Progenitor cell of endocrine pancreas (in vitro differentiated cells): ENCODE measurements around the gene SGK2. TPM values are rescaled to one million over a fixed set of nuclear protein-coding genes. Genes with fewer than 3 reads are reported as not detected.

Source experiments
- DNase-seq: peaks from one replicate; pipeline ENCODE4 v3.0.0; 2021; ENCODE audit warnings: low spot score; ENCODE audit not compliant: unreplicated experiment
- H3K27ac Mint-ChIP-seq: 2 replicates; pipeline ENCODE4 v1.8.0; 2021; ENCODE audit warnings: mild to moderate bottlenecking, moderate library complexity, mixed read lengths
- H3K27me3 Mint-ChIP-seq: 2 replicates; pipeline ENCODE4 v1.8.0; 2021; ENCODE audit warnings: mixed read lengths
- H3K36me3 Mint-ChIP-seq: 2 replicates; pipeline ENCODE4 v1.8.0; 2022; ENCODE audit warnings: mixed read lengths; ENCODE audit not compliant: insufficient read depth
- H3K4me1 Mint-ChIP-seq: 2 replicates; pipeline ENCODE4 v1.8.0; 2021; ENCODE audit warnings: low read depth, mixed read lengths
- H3K4me3 Mint-ChIP-seq: 2 replicates; pipeline ENCODE4 v1.8.0; 2021; ENCODE audit warnings: low read depth, mild to moderate bottlenecking, moderate library complexity, mixed read lengths
- H3K9me3 Mint-ChIP-seq: 2 replicates; pipeline ENCODE4 v1.8.0; 2021; ENCODE audit warnings: low read depth, mixed read lengths
- total RNA-seq: library from RNA; stranded (reverse); gene quantifications from 2 replicates; pipeline ENCODE4 v1.2.1, GENCODE V29; 2021
- TF ChIP-seq, protein P1 (sequence below): fragments of 200-600 bp; sonication (generic); IDR thresholded peaks from one replicate; pipeline ENCODE4 v1.5.0; 2021; ENCODE audit warnings: antibody characterized with exemption, mild to moderate bottlenecking; ENCODE audit not compliant: unreplicated experiment

Gene SGK2
- total RNA-seq, 1 donor from 2014 or later, result 8.9 TPM

DNA sequence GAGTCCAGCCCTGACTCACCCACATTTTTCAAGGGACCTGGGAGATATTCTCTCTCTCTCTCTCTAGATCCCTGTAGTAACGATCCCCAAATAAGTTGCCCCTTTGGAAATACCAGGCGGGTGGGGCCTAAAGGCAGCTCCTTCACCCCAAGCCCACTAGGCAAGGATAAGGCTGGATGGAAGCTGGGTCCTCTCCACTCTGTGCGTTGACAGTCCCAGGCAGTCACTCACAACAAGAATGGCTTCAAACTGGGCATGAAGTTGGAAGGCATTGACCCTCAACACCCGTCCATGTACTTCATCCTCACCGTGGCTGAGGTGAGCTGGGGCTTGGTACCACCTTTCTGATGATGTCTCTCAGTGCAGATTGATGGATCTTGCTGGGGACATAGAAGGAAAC lies 29.8 kb upstream of the SGK2 start:
- H3K9me3 Mint-ChIP-seq, result no peaks in the 10 kb centered on the region
- peaks cover 1% of the 10 kb centered on the region for H3K36me3 Mint-ChIP-seq
- H3K4me1 Mint-ChIP-seq, result no peaks in the 10 kb centered on the region

DNA sequence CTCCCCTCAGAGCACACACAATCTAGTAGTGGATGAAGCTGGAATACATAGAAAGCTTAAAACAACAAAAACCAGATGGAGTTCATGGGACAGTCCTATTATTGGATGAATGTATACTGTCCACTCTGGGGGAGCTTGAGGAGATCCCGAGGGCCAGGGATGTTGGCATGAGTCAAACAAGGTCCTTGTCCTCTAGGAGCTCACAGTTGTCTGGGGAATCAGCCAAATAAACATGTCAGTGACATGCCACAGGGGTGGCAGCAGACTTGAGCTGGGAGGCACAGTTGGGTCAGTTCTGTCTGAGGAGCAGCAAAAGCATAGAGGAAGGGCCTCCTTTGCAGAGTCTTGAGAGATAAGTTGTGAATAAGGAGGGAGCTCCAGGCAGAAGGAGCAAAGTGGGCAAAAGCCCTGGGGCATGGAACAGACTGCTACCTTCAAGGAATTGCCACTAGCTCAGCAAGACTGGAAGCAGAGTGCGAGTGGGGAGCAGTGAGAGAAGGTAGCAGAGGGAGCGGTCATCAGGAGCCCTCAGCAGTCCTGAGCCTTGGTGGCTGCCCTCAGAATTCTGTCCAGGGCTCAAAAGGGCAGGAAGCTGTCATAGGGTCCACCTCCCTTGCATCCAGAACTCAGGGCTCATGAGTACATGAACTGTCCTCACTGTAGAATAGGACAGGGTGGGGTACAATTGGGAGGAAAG lies 29.2 kb upstream of the SGK2 start:
- Mint-ChIP-seq H3K9me3 (no peaks in the 10 kb centered on the region), H3K4me3 (no peak overlapping the region), H3K36me3 (no peaks in the 10 kb centered on the region), H3K4me1 (no peaks in the 10 kb centered on the region), H3K27me3 (no peaks in the 10 kb centered on the region), H3K27ac (no peak overlapping the region)
- TF ChIP-seq, protein P1, sequence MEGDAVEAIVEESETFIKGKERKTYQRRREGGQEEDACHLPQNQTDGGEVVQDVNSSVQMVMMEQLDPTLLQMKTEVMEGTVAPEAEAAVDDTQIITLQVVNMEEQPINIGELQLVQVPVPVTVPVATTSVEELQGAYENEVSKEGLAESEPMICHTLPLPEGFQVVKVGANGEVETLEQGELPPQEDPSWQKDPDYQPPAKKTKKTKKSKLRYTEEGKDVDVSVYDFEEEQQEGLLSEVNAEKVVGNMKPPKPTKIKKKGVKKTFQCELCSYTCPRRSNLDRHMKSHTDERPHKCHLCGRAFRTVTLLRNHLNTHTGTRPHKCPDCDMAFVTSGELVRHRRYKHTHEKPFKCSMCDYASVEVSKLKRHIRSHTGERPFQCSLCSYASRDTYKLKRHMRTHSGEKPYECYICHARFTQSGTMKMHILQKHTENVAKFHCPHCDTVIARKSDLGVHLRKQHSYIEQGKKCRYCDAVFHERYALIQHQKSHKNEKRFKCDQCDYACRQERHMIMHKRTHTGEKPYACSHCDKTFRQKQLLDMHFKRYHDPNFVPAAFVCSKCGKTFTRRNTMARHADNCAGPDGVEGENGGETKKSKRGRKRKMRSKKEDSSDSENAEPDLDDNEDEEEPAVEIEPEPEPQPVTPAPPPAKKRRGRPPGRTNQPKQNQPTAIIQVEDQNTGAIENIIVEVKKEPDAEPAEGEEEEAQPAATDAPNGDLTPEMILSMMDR, result no peak
- DNase-seq, result no peak

More for the DNA sequence above, 29.8 kb upstream of the SGK2 start:
- Mint-ChIP-seq H3K4me3 (no peak overlapping the region), H3K27me3 (no peaks in the 10 kb centered on the region), H3K27ac (no peak overlapping the region)
- TF ChIP-seq, protein P1, result no peak
- no peak for DNase-seq

DNA sequence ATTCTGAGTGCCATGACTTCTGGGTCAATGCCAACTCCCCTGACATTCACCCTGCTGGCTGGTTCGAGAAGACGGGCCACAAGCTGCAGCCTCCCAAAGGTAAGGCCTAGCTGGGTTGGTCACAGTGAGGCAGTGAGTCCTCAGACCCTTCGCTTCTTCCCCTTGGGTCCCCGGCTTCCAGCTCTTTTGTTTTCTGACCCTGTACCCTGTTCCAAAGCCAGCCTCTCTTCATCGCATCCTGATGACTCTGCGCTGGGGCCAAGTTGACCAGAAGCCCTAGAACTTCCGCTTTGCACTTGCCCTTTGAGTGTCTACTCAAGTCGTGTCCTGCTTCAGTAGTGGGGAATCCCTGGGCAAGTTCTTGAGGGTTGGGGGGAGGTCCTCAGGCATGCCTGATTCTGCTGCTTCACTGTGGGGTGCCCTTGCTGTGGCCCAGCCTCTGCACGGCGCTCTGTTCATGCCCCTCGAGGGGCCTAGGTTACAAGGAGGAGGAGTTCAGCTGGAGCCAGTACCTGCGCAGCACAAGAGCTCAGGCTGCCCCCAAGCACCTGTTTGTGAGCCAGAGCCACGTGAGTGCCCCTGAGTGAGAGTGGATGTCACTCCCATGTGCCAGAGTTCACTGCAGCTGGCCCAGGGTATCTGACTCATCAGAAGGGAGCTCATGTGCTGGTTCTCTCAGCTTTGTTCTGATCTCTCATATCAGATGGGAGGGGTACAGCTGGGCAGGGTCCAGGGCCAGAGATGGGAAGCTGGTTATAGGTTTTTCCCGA lies 28.3 kb upstream of the SGK2 start:
- no peak for DNase-seq
- Mint-ChIP-seq H3K4me3 (no peak overlapping the region), H3K36me3 (no peaks in the 10 kb centered on the region), H3K27ac (peak overlapping the region; percentile 41), H3K4me1 (no peaks in the 10 kb centered on the region), H3K9me3 (no peaks in the 10 kb centered on the region), H3K27me3 (no peaks in the 10 kb centered on the region)
- TF ChIP-seq, protein P1, result no peak

DNA sequence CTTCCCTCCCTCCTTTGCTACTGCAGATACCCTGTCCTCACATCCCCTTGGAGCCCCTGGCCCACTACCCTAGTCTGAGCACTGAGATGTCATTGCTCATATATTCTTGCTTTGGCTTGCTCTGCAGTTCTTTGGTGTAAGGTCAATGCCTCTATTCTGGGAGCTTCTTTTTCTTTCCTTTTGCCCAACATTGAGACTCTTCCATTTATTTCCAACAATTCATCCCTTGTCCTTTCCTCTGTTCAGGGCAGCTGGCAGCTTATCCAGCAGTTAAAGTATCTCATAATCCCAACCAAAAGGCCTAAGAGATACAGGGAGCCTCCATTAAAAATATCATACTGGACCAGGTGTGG lies 27.8 kb upstream of the SGK2 start:
- Mint-ChIP-seq H3K9me3 (no peaks in the 10 kb centered on the region), H3K4me3 (no peak overlapping the region), H3K4me1 (no peaks in the 10 kb centered on the region), H3K27ac (no peak overlapping the region), H3K36me3 (no peaks in the 10 kb centered on the region), H3K27me3 (no peaks in the 10 kb centered on the region)
- no peak for DNase-seq
- TF ChIP-seq, protein P1, result no peak

DNA sequence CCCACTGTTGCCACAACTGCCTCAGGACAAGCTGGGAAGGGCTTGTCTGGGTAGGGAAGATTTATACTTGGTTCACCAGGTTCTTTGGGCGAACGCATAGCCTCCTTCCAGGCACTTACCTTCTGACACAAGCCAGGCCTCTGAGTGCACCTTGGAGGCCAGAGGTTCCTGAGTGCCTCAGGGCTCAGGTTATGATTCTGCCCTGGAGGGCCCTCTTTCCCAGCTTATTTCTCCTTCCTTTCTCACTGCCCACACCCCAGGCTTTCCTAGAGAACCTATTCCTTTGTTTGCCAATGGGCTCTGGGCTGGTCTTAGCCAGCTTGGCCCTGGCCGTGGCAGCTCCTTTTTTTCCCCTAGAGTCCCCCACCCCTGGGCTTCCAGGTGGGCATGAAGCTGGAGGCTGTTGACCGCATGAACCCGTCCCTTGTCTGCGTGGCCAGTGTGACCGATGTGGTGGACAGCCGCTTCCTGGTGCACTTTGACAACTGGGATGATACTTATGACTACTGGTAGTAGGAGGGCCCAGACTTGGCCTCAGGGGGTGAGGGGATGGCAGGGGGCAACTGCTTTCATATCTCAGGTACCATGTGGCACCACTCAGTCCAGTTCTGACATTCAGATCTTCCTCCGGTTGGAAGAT lies 26.3 kb upstream of the SGK2 start:
- TF ChIP-seq, protein P1, result no peak
- no peaks in the 10 kb centered on the region for H3K27me3 Mint-ChIP-seq
- no peak overlapping the region for H3K27ac Mint-ChIP-seq
- H3K36me3 Mint-ChIP-seq, result no peaks in the 10 kb centered on the region
- no peak for DNase-seq
- H3K4me3 Mint-ChIP-seq, result no peak overlapping the region
- H3K9me3 Mint-ChIP-seq, result no peaks in the 10 kb centered on the region
- H3K4me1 Mint-ChIP-seq, result no peaks in the 10 kb centered on the region
